GM12892 (cell line): ENCODE results near the gene ASCL2.

Source experiments
- DNase-seq: peaks from one replicate; pipeline ENCODE4 v3.0.0; 2011; ENCODE audit not compliant: insufficient read length
- FAIRE-seq: peaks from 2 replicates; lab custom pipeline; 2011; peaks lifted over from hg19 to GRCh38; lab: Jason Lieb, UNC
- POLR2A ChIP-seq: IDR thresholded peaks from 2 replicates; pipeline ENCODE4 v1.6.1; 2011; ENCODE audit warnings: low read depth, low read length, control low read depth
- POLR2AphosphoS5 ChIP-seq: IDR thresholded peaks from 2 replicates; pipeline ENCODE4 v1.6.1; 2011; ENCODE audit warnings: low read depth, low read length, control low read depth
- TAF1 ChIP-seq: IDR thresholded peaks from 2 replicates; pipeline ENCODE4 v1.6.1; 2011; ENCODE audit warnings: low read depth, mild to moderate bottlenecking, control low read depth, low read length, borderline replicate concordance

The ASCL2 gene

GRCh38 chr11:2313051-2313951, 42.9 kb upstream of the ASCL2 start:
- TF ChIP-seq POLR2AphosphoS5 (no peak), TAF1 (no peak), POLR2A (no peak)
- FAIRE-seq = no peak
- DNase-seq = no peak

- DNase-seq (no peak), FAIRE-seq (no peak)
- TF ChIP-seq TAF1 = no peak
- TF ChIP-seq POLR2A = no peak
- no peak for TF ChIP-seq POLR2AphosphoS5
Measured at GRCh38 chr11:2312232-2313042, 42.0 kb upstream of the ASCL2 start.

- DNase-seq (no peak), FAIRE-seq (no peak)
- no peak for TF ChIP-seq POLR2A
- TF ChIP-seq POLR2AphosphoS5 = no peak
- TF ChIP-seq TAF1 = no peak
Measured at GRCh38 chr11:2311353-2312133, 41.2 kb upstream of the ASCL2 start.

- FAIRE-seq = no peak
Measured at GRCh38 chr11:2310786-2311352, 40.5 kb upstream of the ASCL2 start.

GRCh38 chr11:2310073-2310785, 39.8 kb upstream of the ASCL2 start:
- TF ChIP-seq TAF1 (no peak), POLR2AphosphoS5 (no peak)
- FAIRE-seq = no peak
- DNase-seq = no peak

More at GRCh38 chr11:2310786-2311352, 40.5 kb upstream of the ASCL2 start:
- no peak for TF ChIP-seq TAF1
- TF ChIP-seq POLR2A = no peak
- TF ChIP-seq POLR2AphosphoS5 = no peak
- DNase-seq = no peak

GRCh38 chr11:2309251-2310072, 39.1 kb upstream of the ASCL2 start:
- FAIRE-seq = no peak
- no peak for DNase-seq
- TF ChIP-seq TAF1 = no peak
- no peak for TF ChIP-seq POLR2AphosphoS5
- no peak for TF ChIP-seq POLR2A

GRCh38 chr11:2308713-2309112, 38.3 kb upstream of the ASCL2 start:
- no peak for TF ChIP-seq TAF1
- TF ChIP-seq POLR2A = no peak
- TF ChIP-seq POLR2AphosphoS5 = no peak
- DNase-seq = no peak
- no peak for FAIRE-seq

GRCh38 chr11:2307501-2308331, 37.3 kb upstream of the ASCL2 start:
- FAIRE-seq = no peak
- DNase-seq = no peak
- TF ChIP-seq TAF1 (no peak), POLR2AphosphoS5 (no peak), POLR2A (no peak)
